HEK293T (cell line): ENCODE data around the gene BAHCC1.

ENCODE experiments used
- ARNT ChIP-seq: fragments of 450-650 bp; IDR thresholded peaks from 2 replicates; pipeline ENCODE4 v1.6.1; 2017; ENCODE audit warnings: mild to moderate bottlenecking
- BHLHE40 ChIP-seq: fragments of 450-650 bp; IDR thresholded peaks from 2 replicates; pipeline ENCODE4 v1.6.1; 2016; ENCODE audit warnings: mild to moderate bottlenecking, moderate library complexity, borderline replicate concordance
- ELF4 ChIP-seq: fragments of 450-650 bp; IDR thresholded peaks from 2 replicates; pipeline ENCODE4 v1.6.1; 2017; ENCODE audit warnings: antibody characterized with exemption
- FOXA1 ChIP-seq: fragments of 450-650 bp; IDR thresholded peaks from 2 replicates; pipeline ENCODE4 v1.6.1; 2016; ENCODE audit warnings: mild to moderate bottlenecking
- FOXK2 ChIP-seq: fragments of 450-650 bp; IDR thresholded peaks from 2 replicates; pipeline ENCODE4 v1.6.1; 2016; ENCODE audit warnings: mild to moderate bottlenecking
- FOXM1 ChIP-seq: fragments of 450-650 bp; IDR thresholded peaks from 2 replicates; pipeline ENCODE4 v1.6.1; 2017; ENCODE audit warnings: mild to moderate bottlenecking, borderline replicate concordance
- HDGF ChIP-seq: fragments of 450-650 bp; IDR thresholded peaks from 2 replicates; pipeline ENCODE4 v1.6.1; 2017; ENCODE audit warnings: antibody characterized with exemption, borderline replicate concordance
- L3MBTL2 ChIP-seq: fragments of 450-650 bp; conservative IDR thresholded peaks from 2 replicates; pipeline ENCODE4 v1.6.1; 2016; ENCODE audit warnings: mild to moderate bottlenecking
- LEF1 ChIP-seq: fragments of 450-650 bp; IDR thresholded peaks from 2 replicates; pipeline ENCODE4 v1.6.1; 2017; ENCODE audit warnings: mild to moderate bottlenecking, borderline replicate concordance
- PKNOX1 ChIP-seq: fragments of 450-650 bp; IDR thresholded peaks from 2 replicates; pipeline ENCODE4 v1.6.1; 2016
- SP1 ChIP-seq: fragments of 450-650 bp; IDR thresholded peaks from 2 replicates; pipeline ENCODE4 v1.6.1; 2017
- SUZ12 ChIP-seq: fragments of 450-650 bp; IDR thresholded peaks from 2 replicates; pipeline ENCODE4 v1.6.1; 2016; ENCODE audit warnings: mild to moderate bottlenecking
- TARDBP ChIP-seq: fragments of 450-650 bp; IDR thresholded peaks from 2 replicates; pipeline ENCODE4 v1.6.1; 2016
- ZNF384 ChIP-seq: fragments of 450-650 bp; IDR thresholded peaks from 2 replicates; pipeline ENCODE4 v1.6.1; 2016

- TF ChIP-seq ELF4, result no peak
- TF ChIP-seq ARNT, result no peak
- no peak for TF ChIP-seq FOXA1
- TF ChIP-seq L3MBTL2, result no peak
- no peak for TF ChIP-seq TARDBP
- no peak for TF ChIP-seq FOXK2
- no peak for TF ChIP-seq SP1
- TF ChIP-seq SUZ12, result no peak
- TF ChIP-seq ZNF384, result no peak
- TF ChIP-seq FOXM1, result no peak
- TF ChIP-seq LEF1, result no peak
- TF ChIP-seq PKNOX1, result no peak
- no peak for TF ChIP-seq HDGF
- TF ChIP-seq BHLHE40, result no peak
These were observed 95.9 kb downstream of the BAHCC1 start for GRCh38 chr17:81491181-81491581.
